Measurements from ENCODE around the gene SLC27A6.

- no peak for TF ChIP-seq CTCF (IDR thresholded peaks at IDR 0.05)
- TF ChIP-seq POLR2A (IDR thresholded peaks at IDR 0.05) = no peak
These were observed 23.2 kb downstream of the SLC27A6 start for GRCh38 chr5:128988476-128988875.

All from tibial nerve (tissue), 3 donors.